UCSD-AML1 (cell line): ENCODE measurements around the gene SPATA22.
"Not testable (repeated sequence)": the region's sequence is repeated elsewhere in the genome, so short reads cannot be mapped to it uniquely, and the experiment has no call there.

Experiments used
- DNase-seq: peaks from one replicate; lab custom pipeline; 2025; ENCODE audit not compliant: unreplicated experiment; lab: John Stamatoyannopoulos, UW

Gene SPATA22

GRCh38 chr17:3475251-3475685 is 3.6 kb upstream of the SPATA22 start:
- no peak for DNase-seq

- DNase-seq = no peak
These were observed 2.6 kb upstream of the SPATA22 start for GRCh38 chr17:3474212-3474611.

GRCh38 chr17:3472137-3472536 is 518 bp upstream of the SPATA22 start:
- DNase-seq = no peak

GRCh38 chr17:3469529-3469928 is 2.1 kb downstream of the SPATA22 start:
- DNase-seq = no peak

GRCh38 chr17:3466355-3466754 is 5.3 kb downstream of the SPATA22 start:
- not testable (repeated sequence) for DNase-seq

GRCh38 chr17:3448059-3448665 is 23.5 kb downstream of the SPATA22 start:
- DNase-seq = no peak

GRCh38 chr17:3447625-3448024 is 24.0 kb downstream of the SPATA22 start:
- no peak for DNase-seq

GRCh38 chr17:3440451-3440850 is 31.2 kb downstream of the SPATA22 start:
- DNase-seq = no peak

- no peak for DNase-seq
These were observed 33.3 kb downstream of the SPATA22 start for GRCh38 chr17:3438368-3438767.

GRCh38 chr17:3433741-3434140 is 37.9 kb downstream of the SPATA22 start, which contains the start of gene OR1E2:
Gene OR1E2, minus strand, starts transcription at chr17:3433841. Its CDS starts 0 bp downstream, at chr17:3433841.
- no peak for DNase-seq

- peak; percentile 80 for DNase-seq
These were observed 38.4 kb downstream of the SPATA22 start for GRCh38 chr17:3433215-3433614.

- no peak for DNase-seq
These were observed 53.4 kb downstream of the SPATA22 start for GRCh38 chr17:3418222-3418621.

- no peak for DNase-seq
These were observed 56.0 kb downstream of the SPATA22 start for GRCh38 chr17:3415610-3416009.

GRCh38 chr17:3412216-3412615 is 59.4 kb downstream of the SPATA22 start:
- not testable (repeated sequence) for DNase-seq

GRCh38 chr17:3411070-3411469 is 60.5 kb downstream of the SPATA22 start, which contains the start of gene OR3A3:
Gene OR3A3, plus strand, starts transcription at chr17:3411370.
- no peak for DNase-seq

- not testable (repeated sequence) for DNase-seq
These were observed 67.8 kb downstream of the SPATA22 start for GRCh38 chr17:3403856-3404255.

GRCh38 chr17:3401786-3402185 is 69.8 kb downstream of the SPATA22 start:
- DNase-seq = no peak

- DNase-seq = no peak
These were observed 71.6 kb downstream of the SPATA22 start for GRCh38 chr17:3400055-3400454.

GRCh38 chr17:3398310-3398709 is 73.3 kb downstream of the SPATA22 start, which contains the start of gene OR1E1:
Gene OR1E1, minus strand, starts transcription at chr17:3398410. Its CDS starts 0 bp downstream, at chr17:3398410.
- DNase-seq = no peak

- peak; percentile 59 for DNase-seq
These were observed 73.8 kb downstream of the SPATA22 start for GRCh38 chr17:3397801-3398200.
